GM12878 (cell line): ENCODE data around the gene CTBP1. TPM values are rescaled to one million over a fixed set of nuclear protein-coding genes. Genes with fewer than 3 reads are reported as not detected.

Experiments
- ATAC-seq: fragments of 200-7000 bp; cut with Tn5 transposase; 3 replicates; pipeline ENCODE4 v1.9.1; 2020; ENCODE audit warnings: mild to moderate bottlenecking, moderate library complexity
- BruUV-seq: library from RNA; stranded (reverse); fragments of 400-500 nt; replicated peaks from 2 replicates; lab custom pipeline; 2021; lab: Mats Ljungman, UMichigan
- CTCF ChIA-PET: fragments of 300-600 bp; sonication (Branson Sonifier 250); formaldehyde crosslinking; extraction: SDS; loops from one replicate; lab custom pipeline; 2021; ENCODE audit warnings: inconsistent platforms; lab: Yijun Ruan, JAX
- POLR2A ChIA-PET: fragments of 350-600 bp; formaldehyde crosslinking; extraction: SDS; loops from one replicate; lab custom pipeline; 2021; ENCODE audit warnings: inconsistent platforms; lab: Charles Lee
- RAD21 ChIA-PET: fragments of 300-600 bp; sonication (Branson Sonifier 250); formaldehyde crosslinking; loops from one replicate; lab custom pipeline; 2023; ENCODE audit warnings: antibody characterized with exemption; ENCODE audit not compliant: unreplicated experiment; lab: Charles Lee
- SMC1A ChIA-PET: fragments of 300-600 bp; sonication (Branson Sonifier 250); formaldehyde crosslinking; loops from one replicate; lab custom pipeline; 2023; ENCODE audit not compliant: unreplicated experiment, uncharacterized antibody; lab: Charles Lee
- DNase-seq: peaks from one replicate; pipeline ENCODE4 v3.0.0-alpha.2; 2011; ENCODE audit warnings: low read depth, low spot score
- FAIRE-seq: peaks from 3 replicates; lab custom pipeline; 2011; peaks lifted over from hg19 to GRCh38; lab: Jason Lieb, UNC
- H2AFZ ChIP-seq: 2 replicates; pipeline ENCODE4 v1.6.0; 2011; ENCODE audit warnings: low read depth, low read length, control low read depth; ENCODE audit not compliant: control insufficient read depth
- H3K27ac ChIP-seq: 2 replicates; pipeline ENCODE4 v1.5.1; 2011; ENCODE audit warnings: control low read depth; ENCODE audit not compliant: control insufficient read depth, insufficient read depth
- H3K27me3 ChIP-seq, 2 experiments: replicated peaks in 1 of 2; 2 replicates each; pipeline versions ENCODE4 v1.6.0 to v1.6.1; 2011; ENCODE audit warnings: low read length in 1 of 2; ENCODE audit not compliant: control insufficient read depth in 2 of 2, insufficient read depth in 2 of 2
- H3K36me3 ChIP-seq, 2 experiments: 2 replicates each; pipeline ENCODE4 v1.5.1; 2011; ENCODE audit warnings: low read length in 1 of 2; ENCODE audit not compliant: control insufficient read depth in 2 of 2, insufficient read depth in 2 of 2
- H3K4me1 ChIP-seq: 2 replicates; pipeline ENCODE4 v1.6.1; 2011; ENCODE audit warnings: mild to moderate bottlenecking, low read length, moderate library complexity, mixed read lengths; ENCODE audit not compliant: control insufficient read depth, insufficient read depth
- H3K4me2 ChIP-seq: 2 replicates; pipeline ENCODE4 v1.6.0; 2011; ENCODE audit warnings: control low read depth; ENCODE audit not compliant: control insufficient read depth, insufficient read depth
- H3K4me3 ChIP-seq: fragments of 200-600 bp; sonication (generic); 2 replicates; pipeline ENCODE4 v1.5.1; 2016
- H3K79me2 ChIP-seq: 2 replicates; pipeline ENCODE4 v1.6.0; 2011; ENCODE audit warnings: low read length; ENCODE audit not compliant: control insufficient read depth, insufficient read depth
- H3K9ac ChIP-seq: 2 replicates; pipeline ENCODE4 v1.8.0; 2011; ENCODE audit warnings: low read length, control low read depth, mixed read lengths; ENCODE audit not compliant: control insufficient read depth, insufficient read depth
- H3K9me3 ChIP-seq: replicated peaks from 3 replicates; pipeline ENCODE4 v1.5.1; 2011; ENCODE audit warnings: mild to moderate bottlenecking, low read length; ENCODE audit not compliant: control insufficient read depth, insufficient read depth
- H4K20me1 ChIP-seq: 2 replicates; pipeline ENCODE4 v1.6.0; 2011; ENCODE audit not compliant: control insufficient read depth, insufficient read depth
- BCL11A ChIP-seq: IDR thresholded peaks from 2 replicates; pipeline ENCODE4 v1.6.1; 2011; ENCODE audit warnings: low read depth, low read length
- CEBPB ChIP-seq, 2 experiments: fragments of 150-350 bp in 1 of 2; IDR thresholded peaks; 2 replicates each; pipeline ENCODE4 v1.6.1; 2012 to 2014; ENCODE audit warnings: low read depth in 2 of 2, low read length in 2 of 2, borderline replicate concordance in 1 of 2, inconsistent platforms in 1 of 2
- FOXM1 ChIP-seq: IDR thresholded peaks from 2 replicates; pipeline ENCODE4 v1.6.1; 2012; ENCODE audit warnings: low read depth, mild to moderate bottlenecking, inconsistent platforms, low read length, moderate library complexity
- IRF5 ChIP-seq: fragments of 450-650 bp; IDR thresholded peaks from 2 replicates; pipeline ENCODE4 v1.6.1; 2017; ENCODE audit warnings: borderline replicate concordance
- PAX5 ChIP-seq: IDR thresholded peaks from 2 replicates; pipeline ENCODE4 v1.6.1; 2011; ENCODE audit warnings: low read depth, low read length, borderline replicate concordance
- RELA ChIP-seq: fragments of 450-650 bp; IDR thresholded peaks from 2 replicates; pipeline ENCODE4 v1.8.0; 2014; ENCODE audit warnings: borderline replicate concordance; ENCODE audit not compliant: partially characterized antibody
- STAT1 ChIP-seq: fragments of 450-650 bp; conservative IDR thresholded peaks from 2 replicates; pipeline ENCODE4 v1.6.1; 2014; ENCODE audit warnings: antibody characterized with exemption, mild to moderate bottlenecking
- ZNF207 ChIP-seq: fragments of 450-650 bp; IDR thresholded peaks from 2 replicates; pipeline ENCODE4 v1.6.1; 2014; ENCODE audit warnings: antibody characterized with exemption, mild to moderate bottlenecking, borderline replicate concordance
- ZSCAN29 ChIP-seq: fragments of 450-650 bp; IDR thresholded peaks from 2 replicates; pipeline ENCODE4 v1.6.1; 2017; ENCODE audit warnings: mild to moderate bottlenecking, moderate library complexity
- WGBS: methylation state at CpG from one replicate; pipeline ENCODE4 v1.1.6; 2016; ENCODE audit warnings: low lambda C conversion rate; ENCODE audit not compliant: insufficient replicate concordance, insufficient coverage; ENCODE audit errors: missing lambda C conversion rate; 5-methylcytosine and 5-hydroxymethylcytosine counted together
- in situ Hi-C: fragments of 300-500 bp; cut with MboI; formaldehyde crosslinking; loops from 9 replicates; pipeline ENCODE4 v1.14.3; 2018; ENCODE audit warnings: mixed read lengths
- intact Hi-C: fragments of 100-400 bp; cut with micrococcal nuclease; formaldehyde crosslinking; loops from one replicate; pipeline ENCODE4 v1.14.2; 2022; ENCODE audit not compliant: unreplicated experiment
- polyA plus RNA-seq, 11 experiments: library from polyadenylated mRNA; depleted of rRNA in 4 of 11; unstranded in 6 of 11; stranded (reverse) in 5 of 11; fragments of >200 nt; fragmentation: Nextera tagmentation in 4 of 11; fragmentation: Illumina TruSeq in 1 of 11; extraction: Ambion mirVana in 4 of 11; extraction: Trizol in 1 of 11; gene quantifications; 1 replicate in 1 of 11; 2 replicates in 10 of 11; pipeline versions ENCODE4 v1.2.1 to v1.2.3, GENCODE V29; 2011 to 2016; ENCODE audit warnings: inconsistent platforms in 2 of 11, missing spikeins in 2 of 11, low read depth in 1 of 11
- total RNA-seq, 4 experiments: library from RNA; depleted of rRNA in 3 of 4; stranded (reverse); fragments of >200 nt in 3 of 4; fragmentation: Illumina TruSeq in 1 of 4; extraction: Trizol in 1 of 4; gene quantifications; 2 replicates each; pipeline versions ENCODE4 v1.2.1 to v1.2.3, GENCODE V29; 2013 to 2021

CTBP1 gene
- total and polyA plus RNA-seq, 10 of the 15 experiments (the other 5 are each of a cell fraction or from before 2014, with no cell fraction given) = 7.4 to 182 (median 63.1) TPM

GRCh38 chr4:1240721-1241465 lies 8.0 kb downstream of the CTBP1 start:
- no peak overlapping the region for H3K4me2 ChIP-seq
- in situ Hi-C loops (no loop called here), intact Hi-C loops (no loop called here)
- peaks cover 17 to 39% of the 10 kb centered on the region in 2 experiments; a peak in 3 of 4 replicates for H3K36me3 ChIP-seq
- no peak overlapping the region for H3K4me3 ChIP-seq
- ChIA-PET POLR2A (no interaction called here), RAD21 (no interaction called here), SMC1A (no interaction called here), CTCF (no interaction called here)
- no peaks in the 10 kb centered on the region for H3K27me3 ChIP-seq
- no peak overlapping the region for H2AFZ ChIP-seq
- no TSS peak for BruUV-seq
- peaks cover 1% of the 10 kb centered on the region; the same call in 1 of the 2 replicates for H4K20me1 ChIP-seq
- WGBS = 87% methylated on average over 36 of the region's 37 CpGs
- H3K9ac ChIP-seq = no peak overlapping the region
- TF ChIP-seq IRF5 = no peak
- no peak for TF ChIP-seq ZSCAN29
- TF ChIP-seq FOXM1 = no peak
- no peak for TF ChIP-seq RELA
- no peak for TF ChIP-seq ZNF207
- no peak for TF ChIP-seq STAT1
- TF ChIP-seq BCL11A = no peak
- TF ChIP-seq CEBPB (IDR thresholded peaks at IDR 0.05; ENCODE audit: borderline replicate concordance in 1 of 2, low read depth in 2 of 2, low read length in 2 of 2) = no peak
- no peak for TF ChIP-seq PAX5
- H3K9me3 ChIP-seq = no peaks in the 10 kb centered on the region
- no peak overlapping the region for H3K27ac ChIP-seq
- ATAC-seq = no peak
- FAIRE-seq = no peak
- H3K4me1 ChIP-seq = peaks cover 4% of the 10 kb centered on the region; the same call in 1 of the 2 replicates
- no peak for DNase-seq
- peaks cover 43% of the 10 kb centered on the region for H3K79me2 ChIP-seq
